HEK293 (cell line): ENCODE measurements around the gene HDAC1.

Experiments used
- CTCF ChIP-seq: fragments of 450-650 bp; formaldehyde crosslinking; IDR thresholded peaks from 2 replicates; pipeline ENCODE4 v1.5.1; 2016; ENCODE audit warnings: missing biosample characterization, missing genetic modification characterization
- SP2 ChIP-seq: fragments of 450-650 bp; formaldehyde crosslinking; IDR thresholded peaks from 2 replicates; pipeline ENCODE4 v1.5.1; 2016; ENCODE audit warnings: missing biosample characterization, missing genetic modification characterization
- ZNF10 ChIP-seq: fragments of 450-650 bp; formaldehyde crosslinking; IDR thresholded peaks from 2 replicates; pipeline ENCODE4 v1.5.1; 2017; ENCODE audit warnings: missing biosample characterization, missing genetic modification characterization
- ZNF138 ChIP-seq: fragments of 450-650 bp; formaldehyde crosslinking; IDR thresholded peaks from 2 replicates; pipeline ENCODE4 v1.5.1; 2016; ENCODE audit warnings: missing biosample characterization, missing genetic modification characterization, borderline replicate concordance
- ZNF660 ChIP-seq: fragments of 450-650 bp; IDR thresholded peaks from 2 replicates; pipeline ENCODE4 v1.5.1; 2018; ENCODE audit warnings: missing biosample characterization, mild to moderate bottlenecking, missing genetic modification characterization

GRCh38 chr1:32247983-32248889, 43.6 kb upstream of the HDAC1 start:
- TF ChIP-seq ZNF138 (no peak), CTCF (tag by site-specific recombination) (peak; percentile 97), SP2 (tag by site-specific recombination) (peak; percentile 44), ZNF660 (no peak), ZNF10 (tag by site-specific recombination) (peak; percentile 51; the same call in 1 of the 2 replicates)
